HL-60/S4 treated with phorbol 12-myristate 13-acetate at 8.2 ng/mL for 4 days and 3 days (cell line): ENCODE measurements around the gene TESPA1.

Experiments
- in situ Hi-C: fragments of 300-500 bp; cut with MboI; formaldehyde crosslinking; loops from 2 replicates; pipeline ENCODE4 v1.15.0; 2022; ENCODE audit warnings: low sequenced_read_pairs

Gene TESPA1, protein sequence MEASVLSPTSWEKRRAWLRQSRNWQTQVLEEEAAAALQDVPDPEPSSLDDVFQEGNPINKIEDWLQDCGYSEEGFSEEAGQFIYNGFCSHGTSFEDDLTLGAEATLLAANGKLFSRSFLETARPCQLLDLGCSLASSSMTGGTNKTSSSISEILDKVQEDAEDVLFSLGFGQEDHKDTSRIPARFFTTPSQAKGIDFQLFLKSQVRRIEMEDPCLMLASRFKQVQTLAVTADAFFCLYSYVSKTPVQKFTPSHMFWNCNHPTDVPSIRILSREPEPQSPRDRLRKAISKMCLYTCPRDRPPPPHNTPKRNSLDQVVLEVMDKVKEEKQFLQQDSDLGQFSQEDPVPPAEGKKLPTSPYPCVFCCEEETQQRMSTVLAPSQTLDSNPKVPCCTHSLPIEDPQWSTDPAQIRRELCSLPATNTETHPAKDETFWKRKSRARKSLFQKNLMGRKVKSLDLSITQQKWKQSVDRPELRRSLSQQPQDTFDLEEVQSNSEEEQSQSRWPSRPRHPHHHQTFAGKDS

DNA sequence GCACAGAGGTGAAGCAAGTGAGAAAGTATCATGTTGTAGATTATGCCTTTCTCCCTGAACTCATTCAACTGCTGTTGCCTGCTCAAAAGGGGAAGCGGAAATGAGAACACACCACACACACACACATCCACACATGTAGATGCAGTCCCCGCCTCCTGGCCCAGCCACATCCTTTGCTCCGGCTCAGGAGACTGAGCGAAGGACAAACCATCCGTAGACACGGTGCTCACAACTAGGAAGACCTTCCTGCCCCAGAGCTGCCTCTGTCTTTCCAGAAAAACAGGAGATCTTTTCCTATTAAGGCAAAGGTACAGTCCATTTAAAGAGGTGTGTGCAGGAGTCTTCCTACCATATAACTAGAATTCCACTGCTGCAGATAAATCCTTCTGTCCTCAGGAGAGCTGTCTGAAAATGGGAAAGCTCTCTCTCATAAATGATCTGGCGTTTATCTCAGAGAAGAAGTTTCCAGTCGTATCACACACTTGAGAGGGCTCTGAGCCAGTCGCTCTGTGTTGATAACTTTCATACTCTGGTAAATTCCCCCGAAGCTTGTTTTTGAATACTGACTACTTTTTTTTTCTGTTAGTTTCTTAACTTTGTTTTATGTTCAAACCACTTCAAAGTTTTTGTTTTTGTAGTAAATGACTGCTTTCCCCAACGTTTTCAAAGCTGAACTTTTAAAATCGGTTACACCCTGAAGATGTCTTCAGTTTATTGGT is at the start of gene TESPA1:
Gene TESPA1, minus strand, starts transcription at position 105 of the 719 bp plus-strand sequence. CDS start 10,200 bp downstream, outside the sequence.
- in situ Hi-C loops: no loop called here

DNA sequence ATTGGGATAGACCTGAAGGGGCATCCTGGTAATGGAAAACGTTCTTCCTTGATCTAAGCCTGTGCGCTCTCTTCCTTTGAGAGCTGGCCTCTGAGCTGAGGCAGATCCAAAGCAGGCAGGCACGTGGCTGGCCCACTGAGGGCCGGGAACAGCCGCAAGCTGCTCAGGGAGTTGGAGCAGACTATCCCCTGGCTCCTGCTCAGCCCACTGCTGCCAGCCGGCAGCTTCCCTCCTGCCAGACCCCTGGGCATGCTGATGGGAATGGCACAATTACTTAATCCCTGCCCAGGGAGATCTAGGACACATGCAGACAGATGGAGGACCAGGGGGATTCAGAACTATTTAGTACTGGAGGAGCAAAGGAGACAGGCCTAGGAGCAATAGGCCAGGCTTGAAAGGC is 49.7 kb upstream of the TESPA1 start:
- in situ Hi-C loops: no loop called here

DNA sequence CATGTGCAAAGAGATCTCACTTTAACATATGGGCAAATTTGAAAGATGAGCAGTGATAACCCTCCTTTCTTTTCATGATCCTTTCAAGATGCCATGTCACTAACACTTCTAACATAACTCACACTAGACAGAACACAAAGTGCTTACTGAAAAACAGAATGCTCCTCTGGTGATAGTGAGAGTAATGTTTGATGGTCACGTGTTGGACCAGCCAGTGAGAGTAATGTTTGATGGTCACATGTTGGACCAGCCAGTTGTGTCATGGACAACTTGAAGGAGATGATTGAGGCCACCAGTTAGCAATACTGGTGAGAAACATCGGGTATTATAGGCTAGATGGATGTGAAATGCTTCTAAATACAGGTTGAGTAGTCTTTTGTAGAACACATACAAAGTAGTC is 40.9 kb upstream of the TESPA1 start:
- in situ Hi-C loops: no loop called here

DNA sequence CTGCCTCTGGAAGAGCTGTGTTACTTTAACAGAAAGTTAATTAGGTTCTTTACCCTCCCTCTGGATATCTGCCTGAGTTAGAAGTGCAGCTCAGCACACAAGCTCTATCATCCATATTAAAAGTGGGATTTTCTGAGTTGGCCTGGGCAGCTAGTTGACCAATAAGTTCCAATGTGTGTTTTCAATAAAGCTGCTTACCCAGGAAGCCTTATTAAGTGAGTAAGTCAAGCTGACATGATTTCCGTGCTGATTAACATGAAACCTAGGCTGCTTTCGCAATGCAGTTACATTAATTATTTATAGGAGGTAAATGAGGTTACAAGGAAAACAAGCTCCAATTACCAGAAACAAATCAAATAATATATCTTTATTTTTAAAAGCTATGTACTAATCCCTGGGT is 40.0 kb upstream of the TESPA1 start:
- in situ Hi-C loops: no loop called here

DNA sequence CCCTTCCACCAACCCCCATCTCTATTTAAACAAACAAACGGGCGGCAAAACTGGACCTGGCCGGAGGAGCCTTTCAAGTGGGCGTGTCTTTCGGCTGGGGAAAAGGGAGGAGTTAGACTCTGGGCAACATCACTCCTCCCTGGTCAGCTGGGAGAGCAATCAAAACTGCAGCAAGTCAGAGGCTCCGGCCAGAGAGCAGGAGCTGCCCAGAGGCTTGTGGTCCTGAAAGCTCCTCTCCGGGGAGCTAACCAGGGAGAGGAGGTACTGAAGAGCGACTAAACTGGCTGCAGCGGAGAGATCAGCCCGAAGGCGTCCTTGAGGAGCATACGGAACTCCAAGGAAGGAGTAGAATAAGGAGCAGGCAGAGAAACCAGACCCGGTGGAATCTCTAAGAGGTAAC is 35.2 kb upstream of the TESPA1 start, which contains the start of gene NEUROD4:
Gene NEUROD4, plus strand, starts transcription at position 191 of the 400 bp plus-strand sequence. CDS start 6,466 bp downstream, outside the sequence.
- in situ Hi-C loops: no loop called here

DNA sequence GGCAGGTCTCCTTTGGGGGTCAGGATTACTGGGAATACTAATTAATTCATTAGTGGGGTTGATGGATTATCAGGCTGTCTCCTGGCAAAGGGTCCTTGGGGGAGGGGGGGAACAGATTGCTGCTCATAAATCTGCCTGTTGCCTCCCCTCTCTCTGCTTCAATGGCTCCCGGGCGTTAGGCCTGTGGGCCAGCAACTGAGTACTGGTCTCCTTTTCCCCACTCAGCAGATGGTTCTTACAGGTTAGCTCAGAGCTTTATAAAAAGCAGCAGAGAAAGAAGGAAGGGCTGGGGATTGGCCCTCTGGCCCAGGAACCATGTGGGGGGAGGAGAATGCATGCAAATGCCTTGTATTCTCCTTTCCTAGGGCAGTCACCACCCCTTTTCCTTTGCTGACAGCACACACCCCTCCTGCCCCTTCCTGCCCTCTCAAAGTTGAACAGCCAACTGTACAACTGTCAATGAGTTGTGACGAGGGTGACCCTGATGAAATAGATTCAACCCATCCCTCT is 32.9 kb upstream of the TESPA1 start:
- in situ Hi-C loops: no loop called here

DNA sequence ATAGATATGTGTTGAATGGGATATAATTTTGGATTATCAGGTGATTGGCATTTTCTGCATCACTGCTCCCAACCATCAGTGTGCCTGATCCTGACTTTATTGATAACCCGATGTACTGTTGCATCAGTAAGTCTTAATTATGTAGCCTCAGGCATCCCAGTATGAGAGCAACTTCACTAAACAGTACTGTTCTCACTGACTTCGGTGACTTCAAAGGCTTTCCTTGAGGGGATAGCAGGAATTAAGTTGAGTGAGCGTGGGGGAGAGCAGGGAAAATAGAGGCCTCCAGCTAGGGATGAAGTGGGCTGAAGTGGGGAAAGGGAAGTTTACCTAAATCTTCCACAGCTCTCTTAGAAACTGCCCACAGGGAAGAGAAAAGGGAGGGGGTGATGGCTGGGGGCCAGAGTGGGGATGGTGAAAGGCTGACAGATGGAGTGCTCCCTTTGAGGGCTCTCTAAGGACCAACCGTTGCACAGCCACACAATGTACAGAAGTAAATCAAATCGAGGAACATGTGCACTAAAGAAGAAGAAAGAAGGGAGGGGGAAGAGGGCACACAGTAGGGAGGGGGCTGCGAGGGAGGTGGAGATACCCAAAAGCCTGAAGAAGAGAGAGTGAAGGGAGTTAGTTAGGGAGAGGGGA is 24.5 kb upstream of the TESPA1 start:
- in situ Hi-C loops: no loop called here

DNA sequence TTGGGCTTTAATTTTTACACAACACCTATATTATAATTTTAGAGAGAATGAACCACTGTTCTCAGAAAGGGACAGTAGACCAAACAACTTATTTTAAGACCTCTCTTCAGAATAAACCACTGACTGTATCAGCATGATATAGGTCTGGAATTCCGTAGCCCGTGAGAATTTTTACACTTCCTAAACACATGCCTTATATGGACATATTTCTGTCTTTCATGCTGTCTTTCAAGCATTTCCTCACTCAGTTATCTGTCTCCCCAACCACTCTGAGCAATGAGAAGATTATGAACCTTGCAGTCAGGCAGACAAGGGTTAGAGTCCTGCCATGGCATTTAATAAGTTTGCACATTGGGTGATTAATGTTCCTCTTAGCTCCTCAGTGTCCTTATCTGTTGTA is 17.8 kb upstream of the TESPA1 start:
- in situ Hi-C loops: no loop called here

DNA sequence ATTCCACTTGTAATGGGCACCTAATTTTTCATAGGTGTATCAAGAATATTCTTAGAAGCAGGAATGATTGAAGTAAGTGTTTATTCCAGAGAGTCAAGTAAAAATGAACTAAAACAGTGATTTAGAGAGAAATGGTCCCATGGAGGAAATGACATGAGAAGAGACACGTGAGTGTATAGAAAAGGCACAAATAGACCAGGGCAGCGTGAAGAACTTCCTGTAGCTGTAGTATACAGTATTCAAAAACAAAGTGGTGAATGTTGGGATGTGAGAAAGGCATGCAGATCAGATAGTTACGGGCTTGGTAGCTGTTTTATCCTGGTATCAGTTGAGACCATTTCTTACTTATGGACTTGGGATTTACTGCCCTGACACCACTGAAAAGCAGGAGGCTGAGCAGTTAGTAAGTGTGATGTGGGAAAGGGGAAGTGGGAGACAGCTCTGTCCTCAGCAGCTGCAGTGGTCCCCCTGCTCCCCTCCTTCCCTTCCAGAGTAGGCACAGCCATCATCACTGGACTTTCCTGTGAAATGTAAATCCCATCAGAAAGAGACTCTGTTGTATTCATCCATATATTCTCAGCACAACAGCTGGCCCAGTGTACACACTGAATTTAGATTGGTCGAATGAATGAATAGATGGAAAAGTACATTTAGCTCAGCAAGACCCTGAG is 16.8 kb upstream of the TESPA1 start:
- in situ Hi-C loops: no loop called here

DNA sequence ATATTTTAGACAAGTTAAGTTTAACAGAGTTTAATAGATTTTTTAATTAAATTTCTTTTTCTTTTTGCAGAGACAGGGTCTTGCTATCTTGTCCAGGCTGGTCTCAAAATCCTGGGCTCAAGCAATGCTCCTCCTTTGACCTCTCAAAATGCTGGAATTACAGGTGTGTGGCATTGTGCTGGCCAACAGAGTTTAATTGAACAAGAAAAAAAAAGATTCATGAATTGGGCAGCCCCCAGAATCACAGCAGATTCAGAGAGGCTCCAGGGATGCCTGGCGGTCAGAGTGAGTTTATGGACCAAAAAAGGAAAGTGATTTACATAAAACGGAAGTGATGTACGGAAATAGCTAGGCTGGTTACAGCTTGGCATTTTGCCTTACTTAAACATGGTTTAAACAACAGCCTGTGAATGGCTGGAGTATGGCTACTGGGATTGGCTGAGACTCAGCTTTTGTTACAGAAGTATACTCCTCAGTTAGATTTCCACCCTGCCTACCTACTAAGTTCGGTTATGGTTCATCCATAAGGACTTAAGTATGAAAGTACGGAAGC is 14.5 kb upstream of the TESPA1 start:
- in situ Hi-C loops: no loop called here

DNA sequence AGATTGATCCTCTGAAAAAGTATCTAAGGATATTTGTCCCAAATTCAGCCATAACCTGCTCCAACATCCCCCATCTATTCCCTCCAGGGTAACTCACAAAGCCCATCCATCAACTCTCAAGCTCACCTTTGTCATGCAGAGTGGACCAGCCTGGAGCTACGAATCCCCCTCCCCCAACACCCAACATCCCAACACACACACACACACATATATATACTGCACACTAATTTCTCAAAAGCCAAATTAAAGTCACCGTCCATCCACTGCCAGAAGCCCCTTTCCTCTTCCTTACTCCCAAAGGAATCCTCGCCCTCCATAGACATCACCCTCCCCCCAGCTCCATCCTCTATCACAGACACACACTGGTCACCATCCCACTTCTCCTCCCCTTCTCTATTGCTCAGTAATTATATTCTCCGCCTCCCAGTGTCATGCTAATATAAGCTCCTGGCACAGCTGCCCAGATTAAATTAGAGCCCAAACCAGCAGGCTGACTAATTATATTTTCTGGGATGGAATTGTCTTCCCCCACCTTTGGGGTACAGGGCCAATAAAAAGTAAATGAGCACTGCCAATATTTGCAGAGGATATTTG is 13.5 kb upstream of the TESPA1 start:
- in situ Hi-C loops: no loop called here

DNA sequence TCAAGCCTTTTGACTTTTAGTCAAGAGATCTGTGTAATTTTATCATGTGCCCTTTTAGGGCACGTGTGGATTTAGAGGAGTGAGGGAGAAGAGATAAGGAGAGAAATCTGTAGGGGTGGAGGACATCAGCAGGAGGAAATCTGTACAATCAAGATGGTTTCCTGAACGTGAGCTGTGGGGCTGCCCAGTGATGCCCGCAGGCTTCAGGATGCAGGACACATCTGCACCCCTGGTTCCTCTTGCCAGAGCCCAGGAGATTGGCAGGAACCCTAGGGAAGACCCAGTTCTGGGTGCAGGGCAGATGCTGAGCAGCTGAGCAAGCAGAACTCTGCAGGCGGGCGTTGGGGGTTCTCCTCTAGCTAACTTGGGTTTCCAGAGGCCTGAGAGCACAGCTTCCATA is 11.6 kb upstream of the TESPA1 start:
- in situ Hi-C loops: no loop called here

DNA sequence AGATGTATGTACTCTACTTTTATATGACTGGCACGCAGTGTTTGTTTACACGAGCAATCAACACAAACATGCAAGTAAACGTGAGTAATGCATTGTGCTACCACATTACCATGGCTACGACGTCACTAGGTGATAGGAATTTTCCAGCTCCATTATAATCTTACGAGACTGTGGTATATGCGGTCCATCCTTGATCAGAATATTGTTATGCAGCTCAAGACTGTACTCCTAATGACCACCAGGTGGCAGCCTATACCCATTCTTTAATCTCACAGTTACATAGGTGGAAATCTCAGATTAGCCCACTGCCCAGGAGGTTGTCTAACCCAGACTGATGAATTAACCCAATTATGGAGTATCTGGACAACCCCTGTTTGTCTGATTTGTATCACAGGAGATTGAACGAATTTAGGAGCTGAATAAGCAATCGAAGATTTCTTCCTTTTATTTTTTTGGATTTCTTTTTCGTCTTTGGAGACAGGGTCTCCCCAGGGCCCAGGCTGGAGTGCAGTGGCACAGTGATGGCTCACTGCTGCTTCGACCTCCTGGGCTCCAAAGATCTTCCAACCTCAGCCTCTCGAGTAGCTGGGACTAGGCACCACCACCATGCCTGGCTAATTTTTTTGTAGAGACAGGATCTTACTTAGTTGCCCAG is 8.7 kb upstream of the TESPA1 start:
- in situ Hi-C loops: loop anchor here (5.0 kb wide), 1 partner anchor 79 kb away; no protein-coding TSS in a partner anchor

DNA sequence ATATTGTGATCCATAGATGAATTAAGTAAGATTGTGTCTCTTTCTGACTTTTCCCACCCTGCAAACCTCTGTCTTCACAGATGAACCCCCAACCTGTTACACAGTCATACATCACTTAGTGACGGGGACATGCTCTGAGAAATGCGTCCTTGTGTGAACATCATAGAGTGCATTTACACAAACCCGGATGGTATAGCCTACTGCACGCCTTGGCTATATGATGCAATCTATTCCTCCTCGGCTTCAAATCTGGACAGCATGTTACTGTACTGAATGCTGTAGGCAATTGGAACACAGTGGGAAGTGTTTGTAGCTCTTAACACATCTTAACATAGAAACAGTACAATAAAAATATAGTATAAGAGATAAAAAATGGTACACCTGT is 7.4 kb upstream of the TESPA1 start:
- in situ Hi-C loops: loop anchor here (5.0 kb wide), 1 partner anchor 80 kb away; no protein-coding TSS in a partner anchor

DNA sequence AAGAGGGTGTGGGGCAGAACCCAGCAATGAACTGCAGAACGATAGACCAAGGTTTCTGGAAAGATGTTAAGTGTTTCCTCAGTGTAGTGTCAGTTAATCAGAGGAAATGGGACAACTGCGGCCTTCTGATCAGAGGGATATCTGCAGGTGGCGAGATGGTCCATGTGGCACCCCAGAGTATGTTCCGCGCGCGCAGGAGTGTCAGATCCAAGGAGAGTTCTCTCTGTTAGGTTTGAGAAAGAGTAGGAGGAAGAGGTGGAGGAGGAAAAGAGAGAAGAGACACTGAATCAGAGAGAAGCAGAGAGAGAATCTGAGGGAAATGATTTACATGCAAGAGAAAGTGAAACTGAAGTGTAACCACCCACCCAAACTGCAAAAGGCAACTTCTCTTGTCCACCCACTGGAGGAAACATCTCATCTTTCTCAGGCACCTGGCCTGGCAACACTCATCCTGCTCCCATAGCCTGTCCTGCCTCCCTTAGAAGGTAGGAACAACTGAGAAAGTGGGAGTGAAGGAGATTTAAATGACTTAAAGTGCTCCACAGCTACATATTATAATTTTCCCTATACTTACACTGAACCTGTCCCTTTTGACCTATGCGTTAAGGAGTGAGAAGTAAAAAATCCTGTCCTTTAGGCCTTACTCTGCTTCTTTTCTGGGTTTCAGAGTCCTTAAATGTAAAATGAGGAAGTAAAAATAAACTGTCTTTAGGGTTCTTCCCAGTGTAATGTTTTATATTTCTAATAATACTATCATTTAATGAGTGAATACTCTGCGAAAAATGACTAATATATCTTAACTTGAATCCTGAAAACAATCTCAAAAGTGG is 6.8 kb upstream of the TESPA1 start:
- in situ Hi-C loops: loop anchor here (5.0 kb wide), 1 partner anchor 81 kb away; no protein-coding TSS in a partner anchor

DNA sequence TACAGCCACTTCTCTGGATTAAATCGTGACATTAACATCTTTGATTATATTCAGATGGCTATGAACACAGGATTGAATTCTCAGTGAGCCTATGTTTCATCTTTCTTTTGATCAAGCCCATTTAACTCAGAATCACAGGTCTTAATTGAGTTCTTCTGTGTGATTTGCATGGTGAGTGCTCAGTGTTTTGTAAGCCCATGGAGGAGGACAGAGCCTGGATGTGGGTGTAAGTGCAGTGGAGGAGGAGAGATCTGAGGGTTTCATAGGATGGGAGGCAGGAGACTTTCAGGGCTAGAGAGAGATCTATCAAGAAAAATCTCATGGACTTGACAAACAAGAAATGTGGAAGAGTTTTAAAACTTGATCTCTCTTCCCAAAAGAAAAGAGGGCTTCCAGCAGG is 5.3 kb upstream of the TESPA1 start:
- in situ Hi-C loops: loop anchor here (5.0 kb wide), 1 partner anchor 82 kb away; no protein-coding TSS in a partner anchor

DNA sequence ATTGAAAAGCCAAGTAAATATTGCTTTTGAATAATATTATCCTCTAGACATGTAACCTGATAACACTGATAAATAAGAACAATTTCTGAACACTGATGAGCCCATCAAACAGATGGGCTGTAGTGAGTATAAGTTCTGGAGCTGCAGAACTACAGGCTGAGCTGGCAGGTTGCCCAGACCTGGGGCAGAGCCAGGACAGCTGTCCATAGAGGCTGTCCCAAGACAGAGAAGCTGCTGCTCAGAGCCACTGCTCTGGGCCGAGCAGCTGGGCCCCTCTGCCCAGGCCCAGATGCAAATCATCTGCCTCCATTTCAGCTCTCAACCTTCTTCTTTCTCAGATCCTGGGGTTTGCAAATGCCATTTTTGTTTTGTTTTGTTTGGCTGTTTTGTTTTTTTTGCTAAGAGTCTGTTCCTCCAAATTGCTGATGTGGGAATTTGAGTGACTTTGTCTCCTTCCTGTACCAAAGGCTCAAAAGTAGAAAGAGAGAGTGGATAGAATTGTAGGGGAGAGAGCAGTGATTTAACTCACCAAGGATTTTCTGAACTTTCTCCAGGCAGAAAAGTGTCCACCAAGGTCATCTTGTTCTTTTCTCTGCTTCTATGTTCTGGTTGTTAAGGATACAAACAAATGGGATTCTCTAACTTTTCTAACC is 4.0 kb upstream of the TESPA1 start:
- in situ Hi-C loops: no loop called here
